HepG2 (cell line): ENCODE measurements around the gene NUDT6. TPM values are rescaled to one million over a fixed set of nuclear protein-coding genes. Genes with fewer than 3 reads are reported as not detected.

Source experiments
- ATAC-seq: fragments of 200-7000 bp; cut with Tn5 transposase; 3 replicates; pipeline ENCODE4 v1.9.1; 2020; ENCODE audit warnings: mild to moderate bottlenecking, moderate library complexity
- BruUV-seq: library from RNA; stranded (reverse); fragments of 400-500 nt; replicated peaks from 2 replicates; lab custom pipeline; 2021; lab: Mats Ljungman, UMichigan
- CTCF ChIA-PET: fragments of 300-600 bp; formaldehyde crosslinking; extraction: SDS; loops from one replicate; lab custom pipeline; 2021; ENCODE audit warnings: low total read pairs, inconsistent platforms, low intra/inter-chr PET ratio; lab: Yijun Ruan, JAX
- POLR2A ChIA-PET: fragments of 350-600 bp; sonication (Branson Sonifier 250); formaldehyde crosslinking; loops from one replicate; lab custom pipeline; 2020; ENCODE audit warnings: antibody characterized with exemption, inconsistent platforms; lab: Yijun Ruan, JAX
- DNase-seq: peaks from one replicate; pipeline ENCODE4 v3.0.0-alpha.2; 2015; ENCODE audit warnings: low spot score
- FAIRE-seq: peaks from 3 replicates; lab custom pipeline; 2011; peaks lifted over from hg19 to GRCh38; lab: Jason Lieb, UNC
- H2AFZ ChIP-seq: one replicate; pipeline ENCODE4 v1.6.1; 2011; ENCODE audit warnings: low read length, inconsistent platforms
- H3K27ac ChIP-seq: fragments of 300-600 bp; 3 replicates; pipeline ENCODE4 v1.8.0; 2011; ENCODE audit warnings: mixed run types, mild to moderate bottlenecking, mixed read lengths, low read length, inconsistent platforms; ENCODE audit not compliant: insufficient read depth; ENCODE audit errors: extremely low read length
- H3K27me3 ChIP-seq, 2 experiments: fragments of 200-600 bp in 1 of 2; 2 replicates in 1 of 2; 3 replicates in 1 of 2; pipeline versions ENCODE4 v1.6.0 to v1.8.0; 2011; ENCODE audit warnings: low read length in 2 of 2, mild to moderate bottlenecking in 2 of 2, moderate library complexity in 2 of 2, inconsistent platforms in 1 of 2; ENCODE audit not compliant: insufficient read depth in 2 of 2, control insufficient read depth in 1 of 2
- H3K36me3 ChIP-seq, 2 experiments: fragments of 200-600 bp in 1 of 2; replicated peaks in 1 of 2; 2 replicates in 1 of 2; 3 replicates in 1 of 2; pipeline versions ENCODE4 v1.5.1 to v1.8.0; 2011; ENCODE audit warnings: low read length in 2 of 2, inconsistent platforms in 1 of 2; ENCODE audit not compliant: insufficient read depth in 2 of 2, control insufficient read depth in 1 of 2
- H3K4me1 ChIP-seq: 2 replicates; pipeline ENCODE4 v1.5.1; 2012; ENCODE audit warnings: low read length, inconsistent platforms; ENCODE audit not compliant: insufficient read depth
- H3K4me2 ChIP-seq: 2 replicates; pipeline ENCODE4 v1.6.0; 2011; ENCODE audit warnings: low read depth, low read length, inconsistent platforms
- H3K4me3 ChIP-seq, 3 experiments: fragments of 200-600 bp in 1 of 3; sonication (generic), shearing (Covaris generic) in 1 of 3; replicated peaks in 1 of 3; 2 replicates each; pipeline ENCODE4 v1.5.1; 2011 to 2016; ENCODE audit warnings: low read length in 3 of 3, inconsistent platforms in 2 of 3, low read depth in 2 of 3, mild to moderate bottlenecking in 2 of 3, control low read depth in 1 of 3, mixed read lengths in 1 of 3; ENCODE audit not compliant: insufficient read depth in 1 of 3
- H3K79me2 ChIP-seq: one replicate; pipeline ENCODE4 v1.6.1; 2011; ENCODE audit warnings: low read length, inconsistent platforms; ENCODE audit not compliant: insufficient read depth
- H3K9ac ChIP-seq: 2 replicates; pipeline ENCODE4 v1.6.0; 2011; ENCODE audit warnings: mild to moderate bottlenecking, low read depth, low read length, inconsistent platforms; ENCODE audit not compliant: insufficient read depth
- H3K9me3 ChIP-seq: 2 replicates; pipeline ENCODE4 v1.5.1; 2012; ENCODE audit warnings: mild to moderate bottlenecking, low read length
- H4K20me1 ChIP-seq: 2 replicates; pipeline ENCODE4 v1.6.0; 2011; ENCODE audit warnings: inconsistent platforms, mild to moderate bottlenecking, low read length, moderate library complexity; ENCODE audit not compliant: insufficient read depth
- AFF4 ChIP-seq: sonication (generic); formaldehyde crosslinking; IDR thresholded peaks from 2 replicates; pipeline ENCODE4 v1.4.0; 2020; ENCODE audit warnings: missing genetic modification reagents
- CTCF ChIP-seq: sonication (generic); formaldehyde crosslinking; IDR thresholded peaks from 2 replicates; pipeline ENCODE4 v1.5.0; 2020; ENCODE audit warnings: mild to moderate bottlenecking, missing genetic modification reagents, moderate library complexity
- FOXO4 ChIP-seq: sonication (generic); formaldehyde crosslinking; conservative IDR thresholded peaks from 2 replicates; pipeline ENCODE4 v1.8.1; 2023; ENCODE audit warnings: missing genetic modification reagents
- GATAD2A ChIP-seq: IDR thresholded peaks from 2 replicates; pipeline ENCODE4 v1.6.1; 2016
- GZF1 ChIP-seq: sonication (generic); formaldehyde crosslinking; IDR thresholded peaks from 2 replicates; pipeline ENCODE4 v1.5.1; 2020; ENCODE audit warnings: mild to moderate bottlenecking, missing genetic modification reagents
- SP140L ChIP-seq: sonication (generic); formaldehyde crosslinking; IDR thresholded peaks from 2 replicates; pipeline ENCODE4 v1.4.0; 2020; ENCODE audit warnings: missing genetic modification reagents, borderline replicate concordance
- STAG1 ChIP-seq: sonication (generic); formaldehyde crosslinking; IDR thresholded peaks from 2 replicates; pipeline ENCODE4 v1.4.0; 2020; ENCODE audit warnings: missing genetic modification reagents
- ZNF557 ChIP-seq: sonication (generic); formaldehyde crosslinking; IDR thresholded peaks from 2 replicates; pipeline ENCODE4 v1.4.0; 2020; ENCODE audit warnings: missing genetic modification reagents
- ZNF710 ChIP-seq: sonication (generic); formaldehyde crosslinking; IDR thresholded peaks from 2 replicates; pipeline ENCODE4 v1.5.0; 2020; ENCODE audit warnings: mild to moderate bottlenecking, missing genetic modification reagents, borderline replicate concordance
- ZNF891 ChIP-seq: sonication (generic); formaldehyde crosslinking; IDR thresholded peaks from 2 replicates; pipeline ENCODE4 v1.5.0; 2020; ENCODE audit warnings: mild to moderate bottlenecking, missing genetic modification reagents
- in situ Hi-C: cut with HindIII; loops from 2 replicates; pipeline ENCODE4 v1.10.0; 2017; ENCODE audit warnings: low pct_unique_long_range_greater_than_20kb; ENCODE audit not compliant: extremely low pct_ligation_motif_present
- intact Hi-C: fragments of 100-400 bp; cut with micrococcal nuclease; formaldehyde crosslinking; loops from one replicate; pipeline ENCODE4 v1.10.0; 2022; ENCODE audit not compliant: unreplicated experiment
- polyA plus RNA-seq, 8 experiments: library from polyadenylated mRNA; depleted of rRNA in 3 of 8; stranded (reverse) in 7 of 8; unstranded in 1 of 8; fragments of >200 nt; fragmentation: Illumina TruSeq in 4 of 8; extraction: Trizol in 4 of 8; gene quantifications; 2 replicates each; pipeline versions ENCODE4 v1.2.1 to v1.2.3, GENCODE V29; 2011 to 2016; ENCODE audit warnings: low read depth in 4 of 8, missing spikeins in 1 of 8, mixed read lengths in 1 of 8; ENCODE audit not compliant: insufficient read depth in 1 of 8
- total RNA-seq, 5 experiments: library from RNA; depleted of rRNA; stranded (reverse); fragments of >200 nt; fragmentation: Illumina TruSeq; extraction: Trizol; gene quantifications; 2 replicates each; pipeline ENCODE4 v1.2.3, GENCODE V29; 2016; ENCODE audit warnings: low read depth in 1 of 5
- TF ChIP-seq, protein P1 (sequence below): sonication (generic); formaldehyde crosslinking; IDR thresholded peaks from 2 replicates; pipeline ENCODE4 v1.5.0; 2020; ENCODE audit warnings: missing genetic modification reagents, mild to moderate bottlenecking, borderline replicate concordance
- TF ChIP-seq, protein P2 (sequence below): sonication (generic); formaldehyde crosslinking; IDR thresholded peaks from 2 replicates; pipeline ENCODE4 v1.4.0; 2020; ENCODE audit warnings: mild to moderate bottlenecking, missing genetic modification reagents

Gene NUDT6
- total and polyA plus RNA-seq, 2 of the 13 experiments (the other 11 are each of a cell fraction or from before 2014, with no cell fraction given): 4.8 to 8.3 TPM

- Histone ChIP-seq H3K4me2 (no peak overlapping the region), H2AFZ (no peak overlapping the region), H3K79me2 (peaks cover 12% of the 10 kb centered on the region), H3K27me3 (no peaks in the 10 kb centered on the region), H4K20me1 (no peaks in the 10 kb centered on the region), H3K36me3 (peaks cover 4 to 50% of the 10 kb centered on the region in 2 experiments; a peak in 4 of 5 replicates), H3K4me3 (no peak overlapping the region), H3K9ac (no peak overlapping the region), H3K9me3 (no peaks in the 10 kb centered on the region), H3K4me1 (peaks cover 11% of the 10 kb centered on the region), H3K27ac (no peak overlapping the region)
- FAIRE-seq: no peak
- no peak for DNase-seq
- CTCF ChIA-PET: interaction anchor here (1.3 kb wide), 1 partner anchor 328 kb away, joined by 4 read pairs; no protein-coding TSS in a partner anchor
- in situ Hi-C loops (no loop called here), intact Hi-C loops (no loop called here)
- BruUV-seq: no TSS peak
- POLR2A ChIA-PET: interaction anchor here (0.6 to 1.2 kb wide), 2 partner anchors 8 to 10 kb away, joined by 3 read pairs; partner anchors contain the start of gene NUDT6
- no peak for ATAC-seq
- TF ChIP-seq ZNF710: no peak
- no peak for TF ChIP-seq GZF1
- peak; percentile 27; the same call in 1 of the 2 replicates for TF ChIP-seq STAG1
- TF ChIP-seq SP140L (CRISPR knock-in tag): no peak
- no peak for TF ChIP-seq ZNF891 (CRISPR knock-in tag)
- TF ChIP-seq AFF4: no peak
- TF ChIP-seq, protein P1, sequence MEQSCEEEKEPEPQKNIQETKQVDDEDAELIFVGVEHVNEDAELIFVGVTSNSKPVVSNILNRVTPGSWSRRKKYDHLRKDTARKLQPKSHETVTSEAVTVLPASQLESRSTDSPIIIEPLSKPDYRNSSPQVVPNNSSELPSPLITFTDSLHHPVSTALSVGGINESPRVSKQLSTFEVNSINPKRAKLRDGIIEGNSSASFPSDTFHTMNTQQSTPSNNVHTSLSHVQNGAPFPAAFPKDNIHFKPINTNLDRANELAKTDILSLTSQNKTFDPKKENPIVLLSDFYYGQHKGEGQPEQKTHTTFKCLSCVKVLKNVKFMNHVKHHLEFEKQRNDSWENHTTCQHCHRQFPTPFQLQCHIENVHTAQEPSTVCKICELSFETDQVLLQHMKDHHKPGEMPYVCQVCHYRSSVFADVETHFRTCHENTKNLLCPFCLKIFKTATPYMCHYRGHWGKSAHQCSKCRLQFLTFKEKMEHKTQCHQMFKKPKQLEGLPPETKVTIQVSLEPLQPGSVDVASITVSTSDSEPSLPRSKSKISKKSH (CRISPR knock-in tag): no peak
- 0 out of 2 replicates have a peak, but pooled peaks have one; percentile 4 for TF ChIP-seq CTCF (CRISPR knock-in tag)
- no peak for TF ChIP-seq GATAD2A (CRISPR knock-in tag)
- TF ChIP-seq FOXO4 (CRISPR knock-in tag): no peak
- TF ChIP-seq ZNF557 (CRISPR knock-in tag): no peak
- TF ChIP-seq, protein P2, sequence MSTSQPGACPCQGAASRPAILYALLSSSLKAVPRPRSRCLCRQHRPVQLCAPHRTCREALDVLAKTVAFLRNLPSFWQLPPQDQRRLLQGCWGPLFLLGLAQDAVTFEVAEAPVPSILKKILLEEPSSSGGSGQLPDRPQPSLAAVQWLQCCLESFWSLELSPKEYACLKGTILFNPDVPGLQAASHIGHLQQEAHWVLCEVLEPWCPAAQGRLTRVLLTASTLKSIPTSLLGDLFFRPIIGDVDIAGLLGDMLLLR: no peak
Observed at GRCh38 chr4:122930862-122931261, 8.5 kb upstream of the NUDT6 start.
